ENCODE measurements around the gene RSBN1L.
A peak's percentile ranks its signal among the peaks of the same experiment; 100 is the strongest.

The RSBN1L gene

GRCh38 chr7:77731716-77732115 lies 35.5 kb downstream of the RSBN1L start:
- DNase-seq (ENCODE audit: low spot score): no peak

DNA sequence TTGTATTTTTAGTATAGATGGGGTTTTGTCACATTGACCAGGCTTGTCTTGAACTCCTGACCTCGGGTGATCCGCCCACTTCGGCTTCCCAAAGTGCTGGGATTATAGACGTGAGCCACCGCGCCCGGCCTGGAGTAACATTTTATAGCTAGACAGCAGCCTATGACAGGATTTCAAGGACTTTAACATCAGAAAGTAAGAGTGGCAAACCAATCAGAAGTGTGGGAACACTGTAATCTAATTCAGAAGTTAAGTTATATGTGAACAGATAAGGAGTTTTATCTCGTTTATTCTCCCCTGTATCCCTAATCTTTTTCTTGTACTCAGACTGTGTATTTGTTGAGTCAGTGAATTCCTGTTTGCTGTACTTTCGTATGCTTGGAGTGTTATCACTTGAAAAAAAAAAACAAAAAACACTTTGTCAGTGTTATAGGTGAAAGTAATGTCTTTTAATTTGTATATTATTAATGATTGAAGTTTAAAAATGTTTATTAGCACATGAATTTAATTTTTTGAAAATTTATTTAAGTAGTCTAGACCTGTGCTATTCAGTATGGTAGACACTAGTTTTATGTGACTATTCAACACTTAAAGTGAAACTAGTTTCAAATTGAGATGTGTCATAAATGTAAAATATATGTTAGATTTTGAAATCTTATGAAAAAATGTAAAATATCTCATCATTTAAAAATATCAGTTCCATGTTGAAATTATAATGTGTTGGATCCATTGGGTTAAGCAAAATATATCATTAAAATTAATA lies 38.6 kb downstream of the RSBN1L start:
- no peak for DNase-seq (ENCODE audit: low spot score)

DNA sequence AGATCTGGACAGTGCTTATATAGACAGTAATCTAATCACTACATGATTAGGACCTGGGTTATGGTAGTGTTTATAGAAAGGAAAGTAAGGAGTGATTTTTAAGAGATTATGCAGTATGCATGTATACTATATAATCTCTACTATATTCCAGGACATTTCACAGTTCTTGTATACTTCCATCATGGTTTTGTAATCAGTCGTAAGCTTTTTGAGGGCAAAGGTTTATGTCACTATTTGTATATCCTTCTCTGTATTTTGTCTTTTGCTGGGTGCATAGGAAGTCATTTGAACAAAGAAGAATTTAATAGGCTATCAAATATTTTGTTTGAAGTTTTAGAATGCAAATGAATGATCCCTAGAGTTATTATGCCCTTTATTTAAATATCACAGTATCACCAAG lies 39.2 kb downstream of the RSBN1L start:
- no peak for DNase-seq (ENCODE audit: low spot score)

- no peak for DNase-seq (ENCODE audit: low spot score)
Observed at GRCh38 chr7:77736991-77737390, 40.7 kb downstream of the RSBN1L start.

DNA sequence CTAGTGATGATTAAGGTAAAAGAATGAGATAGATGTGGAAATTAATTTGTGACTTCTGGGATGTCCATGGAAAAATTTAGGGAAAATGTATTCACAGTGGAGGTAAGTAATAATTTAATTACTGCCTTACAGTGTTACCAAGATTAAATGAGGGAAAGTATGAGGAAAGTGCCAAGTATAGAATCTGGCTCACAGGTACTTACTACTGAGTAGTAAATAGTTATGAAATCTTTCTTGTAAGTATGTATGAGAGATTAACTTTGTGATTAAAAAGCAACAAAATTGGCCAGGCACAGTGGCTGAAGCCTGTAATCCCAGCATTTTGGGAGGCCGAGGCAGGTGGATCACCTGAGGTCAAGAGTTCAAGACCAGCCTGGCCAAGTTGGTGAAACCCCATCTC lies 42.1 kb downstream of the RSBN1L start:
- no peak for DNase-seq (ENCODE audit: low spot score)

DNA sequence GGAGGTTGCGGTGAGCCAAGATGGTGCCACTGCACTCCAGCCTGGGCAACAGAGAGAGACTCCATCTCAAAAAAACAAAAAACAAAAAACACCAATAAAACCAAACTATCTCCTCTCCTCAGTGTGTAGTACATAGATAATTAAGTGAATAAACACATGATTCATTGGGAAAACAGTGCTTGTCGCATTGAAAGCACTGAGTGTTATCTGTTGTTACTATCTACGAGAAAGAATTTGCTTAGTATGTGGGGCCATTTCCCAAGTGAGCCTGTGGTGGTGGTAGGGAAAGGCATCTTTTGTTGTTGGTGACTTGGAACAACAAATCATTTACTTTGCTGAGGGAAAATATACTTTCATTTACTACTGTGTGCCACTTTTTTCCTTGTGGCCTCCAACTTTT lies 42.6 kb downstream of the RSBN1L start:
- no peak for DNase-seq (ENCODE audit: low spot score)

- DNase-seq (ENCODE audit: low spot score): no peak
Observed at GRCh38 chr7:77740257-77740656, 44.0 kb downstream of the RSBN1L start.

DNA sequence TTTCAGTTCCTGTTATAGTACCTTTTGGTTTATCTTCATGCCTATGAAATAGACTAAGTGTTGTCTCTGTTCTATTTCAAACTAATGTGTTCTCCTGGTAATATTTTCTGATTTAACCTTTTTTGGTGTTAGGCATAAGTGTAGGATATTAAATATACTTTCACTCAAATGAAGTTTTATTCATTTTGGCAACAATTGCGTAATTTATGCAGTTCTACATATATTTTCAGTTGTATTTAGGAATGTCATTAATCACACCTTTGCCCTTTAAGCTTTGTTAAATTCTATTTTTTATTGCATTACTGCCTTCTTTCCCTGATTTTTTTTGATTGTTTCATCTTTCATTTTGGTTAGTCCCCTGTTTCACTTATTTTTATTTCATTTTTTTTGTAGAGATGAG lies 47.3 kb downstream of the RSBN1L start:
- DNase-seq (ENCODE audit: low spot score): no peak

- no peak for DNase-seq (ENCODE audit: low spot score)
Observed at GRCh38 chr7:77745746-77746145, 49.5 kb downstream of the RSBN1L start.

DNA sequence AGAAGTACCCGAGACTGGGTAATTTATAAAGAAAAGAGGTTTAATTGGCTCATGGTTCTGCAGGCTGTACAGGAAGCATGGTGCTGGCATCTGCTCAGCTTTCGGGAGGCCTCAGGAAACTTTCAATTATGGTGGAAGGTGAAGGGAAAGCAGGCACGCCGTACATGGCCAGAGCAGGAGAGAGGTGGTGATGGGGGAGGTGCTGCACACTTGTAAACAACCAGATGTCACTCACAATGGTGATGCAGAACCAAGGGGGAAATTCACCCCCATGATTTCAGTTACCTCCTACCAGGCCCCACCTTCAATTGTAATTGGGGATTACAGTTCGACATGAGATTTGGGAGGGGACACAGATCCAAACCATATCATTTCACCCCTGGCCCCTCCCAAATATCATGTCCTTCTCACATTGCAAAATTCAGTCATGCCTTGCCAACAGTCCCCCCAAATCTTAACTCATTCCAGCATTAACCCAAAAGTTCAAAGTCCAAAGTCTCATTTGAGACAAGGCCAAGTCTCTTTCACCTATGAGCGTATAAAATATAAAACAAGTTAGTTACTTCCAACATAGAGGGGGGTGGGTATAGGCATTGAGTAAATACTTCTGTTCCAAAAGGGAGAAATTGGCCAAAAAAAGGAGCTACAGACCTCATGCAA lies 50.0 kb downstream of the RSBN1L start:
- no peak for DNase-seq (ENCODE audit: low spot score)

DNA sequence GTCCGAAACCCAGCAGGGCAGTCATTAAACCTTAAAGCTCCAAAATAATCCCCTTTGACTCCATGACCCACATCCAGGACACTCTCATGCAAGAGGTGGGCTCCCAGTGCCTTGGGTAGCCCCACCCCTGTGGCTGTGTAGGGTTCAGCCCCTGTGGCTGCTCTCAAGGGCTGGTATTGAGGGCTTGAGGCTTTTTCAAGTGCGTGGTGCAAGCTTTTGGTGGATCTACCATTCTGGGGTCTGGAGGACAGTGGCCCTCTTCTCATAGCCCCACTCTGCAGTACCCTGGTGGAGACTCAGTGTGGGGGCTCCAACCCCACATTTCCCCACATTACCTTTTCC lies 50.5 kb downstream of the RSBN1L start:
- DNase-seq (ENCODE audit: low spot score): no peak

DNA sequence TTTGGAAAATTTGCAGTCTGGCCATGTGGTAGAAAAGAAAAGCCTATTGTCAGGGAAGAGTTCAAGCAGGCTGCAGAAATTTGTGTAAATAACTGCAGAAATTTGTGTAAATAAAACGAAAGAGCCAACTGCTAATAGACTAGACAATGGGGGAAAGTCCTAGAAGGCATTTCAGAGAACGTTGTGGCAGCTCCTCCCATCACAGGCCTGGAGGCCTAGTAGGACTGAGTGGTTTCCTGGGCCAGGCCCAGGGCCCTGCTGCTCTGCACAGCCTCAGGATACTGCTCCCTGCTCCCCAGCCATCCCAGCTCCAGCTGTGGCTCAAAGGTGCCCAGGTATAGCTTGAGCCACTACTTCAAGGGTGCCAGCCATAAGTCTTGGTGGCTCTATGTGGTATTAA lies 50.9 kb downstream of the RSBN1L start:
- no peak for DNase-seq (ENCODE audit: low spot score)

DNA sequence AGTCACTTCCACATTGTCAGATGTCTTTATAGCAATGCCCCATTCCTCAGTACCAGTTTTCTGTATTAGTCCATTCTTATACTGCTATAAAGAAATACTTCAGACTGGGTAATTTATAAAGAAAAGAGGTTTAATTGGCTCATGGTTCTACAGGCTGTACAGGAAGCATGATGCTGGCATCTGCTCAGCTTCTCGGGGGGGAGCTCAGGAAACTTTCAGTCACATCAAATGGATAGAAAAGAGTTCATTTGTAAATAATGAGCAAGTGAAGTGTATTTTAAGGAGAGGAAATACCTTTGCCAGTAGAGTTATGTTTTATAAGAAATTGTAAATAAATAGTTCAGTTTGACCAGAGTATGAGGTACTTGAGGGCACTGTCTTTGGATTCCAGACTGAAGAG lies 51.5 kb downstream of the RSBN1L start:
- DNase-seq (ENCODE audit: low spot score): no peak

DNA sequence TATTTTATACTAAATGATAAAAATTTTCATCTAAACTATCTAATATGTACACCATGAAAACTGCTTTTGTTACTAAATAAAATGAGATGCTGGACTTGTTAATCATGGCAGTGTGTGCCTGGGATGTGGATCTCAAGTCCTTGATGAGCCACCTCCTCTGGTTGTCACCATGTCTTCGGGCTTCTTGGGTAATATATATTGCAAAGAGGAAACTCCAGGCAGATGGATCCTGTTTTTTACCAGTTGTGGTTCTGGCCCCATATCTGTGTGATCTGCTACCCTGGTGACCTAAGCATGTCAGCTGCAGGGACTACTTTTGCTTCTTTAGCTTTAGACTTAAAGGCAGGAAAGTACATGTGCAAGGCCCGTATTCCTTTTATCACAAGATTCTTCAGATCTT lies 55.8 kb downstream of the RSBN1L start:
- no peak for DNase-seq (ENCODE audit: low spot score)

- no peak for DNase-seq (ENCODE audit: low spot score)
Observed at GRCh38 chr7:77753173-77753572, 56.9 kb downstream of the RSBN1L start.

DNA sequence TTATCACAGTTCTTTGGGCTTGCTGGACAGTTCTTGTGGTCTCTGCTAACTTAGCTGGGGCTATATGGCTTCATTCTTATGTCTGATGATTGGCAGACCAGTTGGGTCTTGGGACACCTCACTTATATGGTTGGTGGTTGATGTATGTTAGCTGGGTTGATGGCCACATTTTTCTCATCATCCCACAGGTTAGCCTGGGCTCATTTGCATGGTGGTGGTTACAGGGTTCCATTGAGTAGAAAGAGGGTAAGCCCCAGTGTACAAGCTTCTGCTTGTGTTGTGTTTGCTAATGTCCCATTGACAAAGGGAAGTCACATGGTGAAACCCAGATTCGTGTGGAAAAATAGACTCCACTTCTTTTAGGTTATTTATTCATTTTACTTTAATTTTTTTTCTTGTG lies 61.3 kb downstream of the RSBN1L start:
- DNase-seq (ENCODE audit: low spot score): no peak

DNA sequence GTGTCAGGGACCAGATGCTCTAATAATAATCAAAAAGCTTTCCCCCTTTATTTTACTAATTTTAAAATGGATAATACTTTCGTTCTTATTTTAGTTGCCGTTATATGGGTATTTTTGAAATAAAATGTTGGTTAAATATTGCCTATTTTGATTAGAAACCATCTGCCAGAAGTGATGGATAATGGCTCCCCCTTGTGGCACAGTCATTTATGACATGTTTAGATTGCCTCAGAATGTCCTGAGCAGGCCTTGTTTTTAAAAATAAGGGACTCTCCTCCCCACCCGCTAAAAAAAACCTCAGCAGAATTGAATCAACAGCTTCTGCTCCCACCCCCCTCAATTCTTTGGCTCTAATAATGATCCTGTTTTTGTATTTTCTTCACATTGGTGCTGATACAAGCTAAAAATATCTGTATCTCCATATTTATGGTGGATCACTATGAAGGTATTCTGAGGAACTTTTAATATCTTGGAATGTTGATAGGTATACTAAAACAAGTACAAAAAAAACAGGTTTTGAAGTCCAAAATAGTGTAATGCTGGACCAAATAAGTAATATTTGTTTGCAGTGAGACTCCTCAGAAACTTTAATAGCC lies 63.1 kb downstream of the RSBN1L start:
- peak; percentile 77 for DNase-seq (ENCODE audit: low spot score)

DNA sequence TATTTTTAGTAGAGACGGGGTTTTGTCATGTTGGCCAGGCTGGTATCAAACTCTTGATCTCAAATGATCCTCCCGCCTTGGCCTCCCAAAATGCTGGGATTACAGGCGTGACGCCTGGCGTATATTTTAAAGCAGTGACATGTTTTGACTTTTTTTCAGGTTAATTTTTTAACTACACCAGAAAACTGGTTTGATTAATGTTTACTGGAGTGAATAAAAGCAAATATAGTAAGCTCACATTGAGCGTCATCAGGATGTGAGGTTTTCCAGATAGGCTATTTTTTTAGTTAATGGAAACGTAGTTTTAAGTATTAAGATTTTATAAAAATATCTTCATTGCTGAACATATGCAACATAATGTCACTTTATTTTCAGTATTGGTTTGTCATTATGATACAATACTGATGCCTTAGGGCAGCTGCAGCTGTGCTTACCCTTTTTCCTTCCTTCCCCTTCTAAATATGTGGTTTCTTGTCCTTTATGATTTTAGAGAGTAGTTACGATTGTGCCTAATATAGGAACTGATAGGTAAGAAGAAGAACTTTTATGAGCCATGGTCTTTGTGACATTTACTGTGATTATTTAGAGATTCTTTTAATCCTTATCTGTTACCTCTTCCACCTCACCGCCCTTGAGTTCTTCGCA lies 64.7 kb downstream of the RSBN1L start:
- no peak for DNase-seq (ENCODE audit: low spot score)

- DNase-seq (ENCODE audit: low spot score): no peak
Observed at GRCh38 chr7:77765481-77765880, 69.2 kb downstream of the RSBN1L start.

- DNase-seq (ENCODE audit: low spot score): no peak
Observed at GRCh38 chr7:77765906-77766800, 69.9 kb downstream of the RSBN1L start.

- no peak for DNase-seq (ENCODE audit: low spot score)
Observed at GRCh38 chr7:77766801-77767605, 70.7 kb downstream of the RSBN1L start.
